Measurements from ENCODE around the gene LTBP3.

The LTBP3 gene

DNA sequence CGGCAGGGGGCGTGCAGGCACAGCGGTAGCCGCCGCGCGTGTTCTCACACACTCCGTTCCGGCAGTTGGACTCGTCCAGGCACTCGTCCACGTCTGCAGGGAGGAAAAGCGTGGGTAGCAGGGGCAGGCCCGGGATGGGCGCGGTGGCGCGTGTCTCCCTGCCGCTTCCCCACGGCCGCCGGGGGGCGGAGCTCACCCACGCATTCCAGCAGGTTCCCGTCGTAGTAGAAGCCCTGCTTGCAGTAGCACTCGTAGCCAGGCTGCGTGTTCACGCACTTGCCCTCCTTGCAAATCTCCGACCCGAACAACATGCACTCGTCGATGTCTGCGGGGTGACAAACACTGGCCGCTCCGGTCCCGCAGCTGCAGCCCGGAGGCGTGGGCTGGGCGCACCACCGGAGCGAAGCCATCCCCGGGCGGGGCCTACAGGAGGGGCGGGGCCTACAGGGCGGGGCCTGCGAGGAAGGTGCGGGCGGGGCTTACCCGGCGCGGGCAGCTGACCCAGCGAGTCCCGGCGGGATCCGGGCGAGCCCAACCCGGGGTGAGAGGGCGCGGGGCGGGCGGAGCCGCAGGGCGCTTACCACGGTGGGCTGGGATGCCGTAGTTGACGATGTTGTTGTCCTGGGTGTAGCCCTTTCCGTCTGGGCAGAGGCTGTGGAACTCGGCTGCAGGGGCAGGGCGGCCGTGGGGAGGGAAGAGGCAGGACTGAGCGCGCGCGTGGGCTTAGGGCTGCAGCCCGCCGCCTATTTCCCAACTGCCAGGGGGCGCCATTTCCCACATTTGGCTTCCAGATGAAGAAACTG lies 17.7 kb downstream of the LTBP3 start (continued):
- TF ChIP-seq, protein P1, sequence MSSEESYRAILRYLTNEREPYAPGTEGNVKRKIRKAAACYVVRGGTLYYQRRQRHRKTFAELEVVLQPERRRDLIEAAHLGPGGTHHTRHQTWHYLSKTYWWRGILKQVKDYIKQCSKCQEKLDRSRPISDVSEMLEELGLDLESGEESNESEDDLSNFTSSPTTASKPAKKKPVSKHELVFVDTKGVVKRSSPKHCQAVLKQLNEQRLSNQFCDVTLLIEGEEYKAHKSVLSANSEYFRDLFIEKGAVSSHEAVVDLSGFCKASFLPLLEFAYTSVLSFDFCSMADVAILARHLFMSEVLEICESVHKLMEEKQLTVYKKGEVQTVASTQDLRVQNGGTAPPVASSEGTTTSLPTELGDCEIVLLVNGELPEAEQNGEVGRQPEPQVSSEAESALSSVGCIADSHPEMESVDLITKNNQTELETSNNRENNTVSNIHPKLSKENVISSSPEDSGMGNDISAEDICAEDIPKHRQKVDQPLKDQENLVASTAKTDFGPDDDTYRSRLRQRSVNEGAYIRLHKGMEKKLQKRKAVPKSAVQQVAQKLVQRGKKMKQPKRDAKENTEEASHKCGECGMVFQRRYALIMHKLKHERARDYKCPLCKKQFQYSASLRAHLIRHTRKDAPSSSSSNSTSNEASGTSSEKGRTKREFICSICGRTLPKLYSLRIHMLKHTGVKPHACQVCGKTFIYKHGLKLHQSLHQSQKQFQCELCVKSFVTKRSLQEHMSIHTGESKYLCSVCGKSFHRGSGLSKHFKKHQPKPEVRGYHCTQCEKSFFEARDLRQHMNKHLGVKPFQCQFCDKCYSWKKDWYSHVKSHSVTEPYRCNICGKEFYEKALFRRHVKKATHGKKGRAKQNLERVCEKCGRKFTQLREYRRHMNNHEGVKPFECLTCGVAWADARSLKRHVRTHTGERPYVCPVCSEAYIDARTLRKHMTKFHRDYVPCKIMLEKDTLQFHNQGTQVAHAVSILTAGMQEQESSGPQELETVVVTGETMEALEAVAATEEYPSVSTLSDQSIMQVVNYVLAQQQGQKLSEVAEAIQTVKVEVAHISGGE (tag by site-specific recombination; conservative IDR thresholded peaks at IDR 0.05; ENCODE audit: low read depth): peak; percentile 91
- TF ChIP-seq ZNF585B (tag by site-specific recombination; IDR thresholded peaks at IDR 0.05) (no peak), ZNF155 (tag by site-specific recombination; IDR thresholded peaks at IDR 0.05) (no peak), ZNF391 (tag by site-specific recombination; IDR thresholded peaks at IDR 0.05; ENCODE audit: borderline replicate concordance, low read depth) (0 out of 2 replicates have a peak, but pooled peaks have one; percentile 22), HOXC10 (CRISPR knock-in tag; IDR thresholded peaks at IDR 0.05) (no peak), ZBTB7A (tag by site-specific recombination; IDR thresholded peaks at IDR 0.05; ENCODE audit: low read depth) (0 out of 2 replicates have a peak, but pooled peaks have one; percentile 32), ZNF366 (tag by site-specific recombination; conservative IDR thresholded peaks at IDR 0.05) (no peak), ZNF510 (tag by site-specific recombination; IDR thresholded peaks at IDR 0.05; ENCODE audit: insufficient replicate concordance) (no peak), ZNF169 (tag by site-specific recombination; IDR thresholded peaks at IDR 0.05) (no peak), ZBTB20 (tag by site-specific recombination; IDR thresholded peaks at IDR 0.05) (peak; percentile 20; the same call in 1 of the 2 replicates), ZNF341 (tag by site-specific recombination; IDR thresholded peaks at IDR 0.05; ENCODE audit: low read depth) (peak; percentile 80), ZNF621 (tag by site-specific recombination; IDR thresholded peaks at IDR 0.05) (no peak)
- TF ChIP-seq, protein P2, sequence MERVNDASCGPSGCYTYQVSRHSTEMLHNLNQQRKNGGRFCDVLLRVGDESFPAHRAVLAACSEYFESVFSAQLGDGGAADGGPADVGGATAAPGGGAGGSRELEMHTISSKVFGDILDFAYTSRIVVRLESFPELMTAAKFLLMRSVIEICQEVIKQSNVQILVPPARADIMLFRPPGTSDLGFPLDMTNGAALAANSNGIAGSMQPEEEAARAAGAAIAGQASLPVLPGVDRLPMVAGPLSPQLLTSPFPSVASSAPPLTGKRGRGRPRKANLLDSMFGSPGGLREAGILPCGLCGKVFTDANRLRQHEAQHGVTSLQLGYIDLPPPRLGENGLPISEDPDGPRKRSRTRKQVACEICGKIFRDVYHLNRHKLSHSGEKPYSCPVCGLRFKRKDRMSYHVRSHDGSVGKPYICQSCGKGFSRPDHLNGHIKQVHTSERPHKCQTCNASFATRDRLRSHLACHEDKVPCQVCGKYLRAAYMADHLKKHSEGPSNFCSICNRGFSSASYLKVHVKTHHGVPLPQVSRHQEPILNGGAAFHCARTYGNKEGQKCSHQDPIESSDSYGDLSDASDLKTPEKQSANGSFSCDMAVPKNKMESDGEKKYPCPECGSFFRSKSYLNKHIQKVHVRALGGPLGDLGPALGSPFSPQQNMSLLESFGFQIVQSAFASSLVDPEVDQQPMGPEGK (tag by site-specific recombination; IDR thresholded peaks at IDR 0.05): peak; percentile 83
- TF ChIP-seq, protein P3, sequence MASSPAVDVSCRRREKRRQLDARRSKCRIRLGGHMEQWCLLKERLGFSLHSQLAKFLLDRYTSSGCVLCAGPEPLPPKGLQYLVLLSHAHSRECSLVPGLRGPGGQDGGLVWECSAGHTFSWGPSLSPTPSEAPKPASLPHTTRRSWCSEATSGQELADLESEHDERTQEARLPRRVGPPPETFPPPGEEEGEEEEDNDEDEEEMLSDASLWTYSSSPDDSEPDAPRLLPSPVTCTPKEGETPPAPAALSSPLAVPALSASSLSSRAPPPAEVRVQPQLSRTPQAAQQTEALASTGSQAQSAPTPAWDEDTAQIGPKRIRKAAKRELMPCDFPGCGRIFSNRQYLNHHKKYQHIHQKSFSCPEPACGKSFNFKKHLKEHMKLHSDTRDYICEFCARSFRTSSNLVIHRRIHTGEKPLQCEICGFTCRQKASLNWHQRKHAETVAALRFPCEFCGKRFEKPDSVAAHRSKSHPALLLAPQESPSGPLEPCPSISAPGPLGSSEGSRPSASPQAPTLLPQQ (tag by site-specific recombination; IDR thresholded peaks at IDR 0.05): no peak
- TF ChIP-seq, protein P4, sequence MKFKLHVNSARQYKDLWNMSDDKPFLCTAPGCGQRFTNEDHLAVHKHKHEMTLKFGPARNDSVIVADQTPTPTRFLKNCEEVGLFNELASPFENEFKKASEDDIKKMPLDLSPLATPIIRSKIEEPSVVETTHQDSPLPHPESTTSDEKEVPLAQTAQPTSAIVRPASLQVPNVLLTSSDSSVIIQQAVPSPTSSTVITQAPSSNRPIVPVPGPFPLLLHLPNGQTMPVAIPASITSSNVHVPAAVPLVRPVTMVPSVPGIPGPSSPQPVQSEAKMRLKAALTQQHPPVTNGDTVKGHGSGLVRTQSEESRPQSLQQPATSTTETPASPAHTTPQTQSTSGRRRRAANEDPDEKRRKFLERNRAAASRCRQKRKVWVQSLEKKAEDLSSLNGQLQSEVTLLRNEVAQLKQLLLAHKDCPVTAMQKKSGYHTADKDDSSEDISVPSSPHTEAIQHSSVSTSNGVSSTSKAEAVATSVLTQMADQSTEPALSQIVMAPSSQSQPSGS (tag by site-specific recombination; IDR thresholded peaks at IDR 0.05; ENCODE audit: low read depth): no peak
- TF ChIP-seq, protein P5, sequence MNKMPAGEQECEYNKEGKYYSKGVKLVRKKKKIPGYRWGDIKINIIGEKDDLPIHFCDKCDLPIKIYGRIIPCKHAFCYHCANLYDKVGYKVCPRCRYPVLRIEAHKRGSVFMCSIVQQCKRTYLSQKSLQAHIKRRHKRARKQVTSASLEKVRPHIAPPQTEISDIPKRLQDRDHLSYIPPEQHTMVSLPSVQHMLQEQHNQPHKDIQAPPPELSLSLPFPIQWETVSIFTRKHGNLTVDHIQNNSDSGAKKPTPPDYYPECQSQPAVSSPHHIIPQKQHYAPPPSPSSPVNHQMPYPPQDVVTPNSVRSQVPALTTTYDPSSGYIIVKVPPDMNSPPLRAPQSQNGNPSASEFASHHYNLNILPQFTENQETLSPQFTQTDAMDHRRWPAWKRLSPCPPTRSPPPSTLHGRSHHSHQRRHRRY (tag by site-specific recombination; IDR thresholded peaks at IDR 0.05): no peak
- TF ChIP-seq, protein P6, sequence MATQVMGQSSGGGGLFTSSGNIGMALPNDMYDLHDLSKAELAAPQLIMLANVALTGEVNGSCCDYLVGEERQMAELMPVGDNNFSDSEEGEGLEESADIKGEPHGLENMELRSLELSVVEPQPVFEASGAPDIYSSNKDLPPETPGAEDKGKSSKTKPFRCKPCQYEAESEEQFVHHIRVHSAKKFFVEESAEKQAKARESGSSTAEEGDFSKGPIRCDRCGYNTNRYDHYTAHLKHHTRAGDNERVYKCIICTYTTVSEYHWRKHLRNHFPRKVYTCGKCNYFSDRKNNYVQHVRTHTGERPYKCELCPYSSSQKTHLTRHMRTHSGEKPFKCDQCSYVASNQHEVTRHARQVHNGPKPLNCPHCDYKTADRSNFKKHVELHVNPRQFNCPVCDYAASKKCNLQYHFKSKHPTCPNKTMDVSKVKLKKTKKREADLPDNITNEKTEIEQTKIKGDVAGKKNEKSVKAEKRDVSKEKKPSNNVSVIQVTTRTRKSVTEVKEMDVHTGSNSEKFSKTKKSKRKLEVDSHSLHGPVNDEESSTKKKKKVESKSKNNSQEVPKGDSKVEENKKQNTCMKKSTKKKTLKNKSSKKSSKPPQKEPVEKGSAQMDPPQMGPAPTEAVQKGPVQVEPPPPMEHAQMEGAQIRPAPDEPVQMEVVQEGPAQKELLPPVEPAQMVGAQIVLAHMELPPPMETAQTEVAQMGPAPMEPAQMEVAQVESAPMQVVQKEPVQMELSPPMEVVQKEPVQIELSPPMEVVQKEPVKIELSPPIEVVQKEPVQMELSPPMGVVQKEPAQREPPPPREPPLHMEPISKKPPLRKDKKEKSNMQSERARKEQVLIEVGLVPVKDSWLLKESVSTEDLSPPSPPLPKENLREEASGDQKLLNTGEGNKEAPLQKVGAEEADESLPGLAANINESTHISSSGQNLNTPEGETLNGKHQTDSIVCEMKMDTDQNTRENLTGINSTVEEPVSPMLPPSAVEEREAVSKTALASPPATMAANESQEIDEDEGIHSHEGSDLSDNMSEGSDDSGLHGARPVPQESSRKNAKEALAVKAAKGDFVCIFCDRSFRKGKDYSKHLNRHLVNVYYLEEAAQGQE (tag by site-specific recombination; IDR thresholded peaks at IDR 0.05): no peak
- TF ChIP-seq, protein P7, sequence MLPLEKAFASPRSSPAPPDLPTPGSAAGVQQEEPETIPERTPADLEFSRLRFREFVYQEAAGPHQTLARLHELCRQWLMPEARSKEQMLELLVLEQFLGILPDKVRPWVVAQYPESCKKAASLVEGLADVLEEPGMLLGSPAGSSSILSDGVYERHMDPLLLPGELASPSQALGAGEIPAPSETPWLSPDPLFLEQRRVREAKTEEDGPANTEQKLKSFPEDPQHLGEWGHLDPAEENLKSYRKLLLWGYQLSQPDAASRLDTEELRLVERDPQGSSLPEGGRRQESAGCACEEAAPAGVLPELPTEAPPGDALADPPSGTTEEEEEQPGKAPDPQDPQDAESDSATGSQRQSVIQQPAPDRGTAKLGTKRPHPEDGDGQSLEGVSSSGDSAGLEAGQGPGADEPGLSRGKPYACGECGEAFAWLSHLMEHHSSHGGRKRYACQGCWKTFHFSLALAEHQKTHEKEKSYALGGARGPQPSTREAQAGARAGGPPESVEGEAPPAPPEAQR (tag by site-specific recombination; IDR thresholded peaks at IDR 0.05): no peak
- TF ChIP-seq, protein P8, sequence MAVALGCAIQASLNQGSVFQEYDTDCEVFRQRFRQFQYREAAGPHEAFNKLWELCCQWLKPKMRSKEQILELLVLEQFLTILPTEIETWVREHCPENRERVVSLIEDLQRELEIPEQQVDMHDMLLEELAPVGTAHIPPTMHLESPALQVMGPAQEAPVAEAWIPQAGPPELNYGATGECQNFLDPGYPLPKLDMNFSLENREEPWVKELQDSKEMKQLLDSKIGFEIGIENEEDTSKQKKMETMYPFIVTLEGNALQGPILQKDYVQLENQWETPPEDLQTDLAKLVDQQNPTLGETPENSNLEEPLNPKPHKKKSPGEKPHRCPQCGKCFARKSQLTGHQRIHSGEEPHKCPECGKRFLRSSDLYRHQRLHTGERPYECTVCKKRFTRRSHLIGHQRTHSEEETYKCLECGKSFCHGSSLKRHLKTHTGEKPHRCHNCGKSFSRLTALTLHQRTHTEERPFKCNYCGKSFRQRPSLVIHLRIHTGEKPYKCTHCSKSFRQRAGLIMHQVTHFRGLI (tag by site-specific recombination; IDR thresholded peaks at IDR 0.05): peak; percentile 99
- TF ChIP-seq, protein P9, sequence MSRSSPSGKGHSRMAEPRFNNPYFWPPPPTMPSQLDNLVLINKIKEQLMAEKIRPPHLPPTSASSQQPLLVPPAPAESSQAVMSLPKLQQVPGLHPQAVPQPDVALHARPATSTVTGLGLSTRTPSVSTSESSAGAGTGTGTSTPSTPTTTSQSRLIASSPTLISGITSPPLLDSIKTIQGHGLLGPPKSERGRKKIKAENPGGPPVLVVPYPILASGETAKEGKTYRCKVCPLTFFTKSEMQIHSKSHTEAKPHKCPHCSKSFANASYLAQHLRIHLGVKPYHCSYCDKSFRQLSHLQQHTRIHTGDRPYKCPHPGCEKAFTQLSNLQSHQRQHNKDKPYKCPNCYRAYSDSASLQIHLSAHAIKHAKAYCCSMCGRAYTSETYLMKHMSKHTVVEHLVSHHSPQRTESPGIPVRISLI (tag by site-specific recombination; IDR thresholded peaks at IDR 0.05): no peak

Data from HEK293 (cell line).